RPMI7951 (cell line): ENCODE data around the gene OR52N5. TPM values are rescaled to one million over a fixed set of nuclear protein-coding genes. Genes with fewer than 3 reads are reported as not detected.

Source experiments
- total RNA-seq: library from RNA; depleted of rRNA; stranded (reverse); fragments of >200 nt; shearing (Covaris generic); gene quantifications from 2 replicates; pipeline ENCODE4 v1.2.3, GENCODE V29; 2014; rRNA removed

Gene OR52N5
- total RNA-seq, 1 experiment from 2014 or later = not detected

Other genes starting within 250 kb of the OR52N5 start
- not detected in 2 replicates for gene OR52H1, start 234.8 kb downstream of the OR52N5 start, total RNA-seq
- not detected in 2 replicates for gene OR52B6, start 202.5 kb downstream of the OR52N5 start, total RNA-seq
- 2.3 and 3.1 TPM in 2 replicates for gene TRIM6, start 186.7 kb downstream of the OR52N5 start, total RNA-seq
- 6.4 and 7.1 TPM in 2 replicates for gene TRIM34, start 158.4 kb downstream of the OR52N5 start, total RNA-seq
- 14.8 and 17.8 TPM in 2 replicates for gene TRIM5, start 98.3 kb downstream of the OR52N5 start, total RNA-seq
- gene TRIM22, start 93.6 kb downstream of the OR52N5 start, total RNA-seq = 5.5 and 10.1 TPM in 2 replicates
- not detected in 2 replicates for gene OR56B1, start 46.9 kb downstream of the OR52N5 start, total RNA-seq
- gene OR52N4, start 29.1 kb downstream of the OR52N5 start, total RNA-seq = not detected in 2 replicates
- not detected in 2 replicates for gene OR52N1, start 7.9 kb upstream of the OR52N5 start, total RNA-seq
- not detected in 2 replicates for gene OR52N2, start 25.6 kb upstream of the OR52N5 start, total RNA-seq
- gene OR52E6, start 58.5 kb upstream of the OR52N5 start, total RNA-seq = not detected in 2 replicates
- gene OR52E8, start 74.3 kb upstream of the OR52N5 start, total RNA-seq = not detected in 2 replicates
- gene OR52E4, start 97.3 kb upstream of the OR52N5 start, total RNA-seq = not detected in 2 replicates
- gene OR52E5, start 109.9 kb upstream of the OR52N5 start, total RNA-seq = not detected in 2 replicates
- gene OR56A3, start 158.9 kb upstream of the OR52N5 start, total RNA-seq = not detected in 2 replicates
- gene OR56A5, start 185.1 kb upstream of the OR52N5 start, total RNA-seq = not detected in 2 replicates
- not detected in 2 replicates for gene OR52L1, start 203.6 kb upstream of the OR52N5 start, total RNA-seq
- gene OR56A4, start 223.6 kb upstream of the OR52N5 start, total RNA-seq = not detected in 2 replicates
- gene OR56A1, start 247.4 kb upstream of the OR52N5 start, total RNA-seq = not detected in 2 replicates